ENCODE results near the gene SLC6A18.

GRCh38 chr5:1241509-1242080, 16.4 kb downstream of the SLC6A18 start:
- TF ChIP-seq CTCF (IDR thresholded peaks at IDR 0.05) (no peak), POLR2A (IDR thresholded peaks at IDR 0.05) (no peak)

Measured in esophagus squamous epithelium (tissue), 4 donors.